Liver (tissue), 9 donors: ENCODE results near the gene CCDC33. TPM values are rescaled to one million over a fixed set of nuclear protein-coding genes. Genes with fewer than 3 reads are reported as not detected.

Experiments used
- DNase-seq: peaks from one replicate; pipeline ENCODE4 v3.0.0-alpha.2; 2017; ENCODE audit warnings: low spot score
- H3K27ac ChIP-seq, 2 donors: one replicate each; pipeline ENCODE4 v1.7.0; 2013; ENCODE audit warnings: inconsistent platforms in 2 of 2, low read length in 2 of 2, control low read depth in 1 of 2, low read depth in 1 of 2, mild to moderate bottlenecking in 1 of 2
- H3K27me3 ChIP-seq, 4 donors: one replicate each; pipeline versions ENCODE4 v1.6.1 to v1.7.0; 2013; ENCODE audit warnings: low read length in 3 of 4, inconsistent platforms in 1 of 4, mild to moderate bottlenecking in 1 of 4, moderate library complexity in 1 of 4; ENCODE audit not compliant: control insufficient read depth in 4 of 4, insufficient read depth in 4 of 4
- H3K36me3 ChIP-seq, 4 donors: one replicate each; pipeline versions ENCODE4 v1.6.1 to v1.7.0; 2013; ENCODE audit warnings: low read length in 3 of 4, mild to moderate bottlenecking in 3 of 4, low read depth in 1 of 4, moderate library complexity in 1 of 4; ENCODE audit not compliant: control insufficient read depth in 4 of 4, insufficient read depth in 3 of 4
- H3K4me1 ChIP-seq, 4 donors: one replicate each; pipeline versions ENCODE4 v1.6.1 to v1.7.0; 2013; ENCODE audit warnings: low read length in 3 of 4, mild to moderate bottlenecking in 3 of 4, moderate library complexity in 1 of 4; ENCODE audit not compliant: control insufficient read depth in 4 of 4, insufficient read depth in 4 of 4
- H3K4me3 ChIP-seq, 3 donors: one replicate each; pipeline versions ENCODE4 v1.6.1 to v1.7.0; 2013; ENCODE audit warnings: low read length in 3 of 3, control low read depth in 1 of 3, low read depth in 1 of 3, mild to moderate bottlenecking in 1 of 3
- H3K9ac ChIP-seq, 2 donors: one replicate each; pipeline ENCODE4 v1.7.0; 2013; ENCODE audit warnings: low read length in 2 of 2, mild to moderate bottlenecking in 2 of 2, moderate library complexity in 2 of 2, control low read depth in 1 of 2, low read depth in 1 of 2
- H3K9me3 ChIP-seq, 4 donors: one replicate each; pipeline versions ENCODE4 v1.6.1 to v1.7.0; 2013; ENCODE audit warnings: low read length in 3 of 4; ENCODE audit not compliant: control insufficient read depth in 4 of 4
- ATF3 ChIP-seq: IDR thresholded peaks from 2 replicates; pipeline ENCODE4 v1.6.1; 2016; ENCODE audit warnings: antibody characterized with exemption
- CTCF ChIP-seq: fragments of 150-350 bp; IDR thresholded peaks from 2 replicates; pipeline ENCODE4 v1.5.1; 2017; ENCODE audit warnings: improper control_type of control experiment, low read depth, low read length; ENCODE audit not compliant: missing input control
- EGR1 ChIP-seq, 2 donors: IDR thresholded peaks; 2 replicates each; pipeline ENCODE4 v1.6.1; 2016 to 2018; ENCODE audit warnings: antibody characterized with exemption in 2 of 2, low read depth in 2 of 2
- FOXA1 ChIP-seq: IDR thresholded peaks from 2 replicates; pipeline ENCODE4 v1.6.1; 2016; ENCODE audit warnings: antibody characterized with exemption
- FOXA2 ChIP-seq: IDR thresholded peaks from 2 replicates; pipeline ENCODE4 v1.6.1; 2016; ENCODE audit warnings: antibody characterized with exemption
- HNF4A ChIP-seq, 2 donors: conservative IDR thresholded peaks; 2 replicates each; pipeline ENCODE4 v1.6.1; 2016; ENCODE audit warnings: antibody characterized with exemption in 2 of 2, mild to moderate bottlenecking in 2 of 2
- HNF4G ChIP-seq: IDR thresholded peaks from 2 replicates; pipeline ENCODE4 v1.6.1; 2016; ENCODE audit warnings: antibody characterized with exemption
- JUND ChIP-seq, 2 donors: IDR thresholded peaks; 2 replicates each; pipeline ENCODE4 v1.6.1; 2016; ENCODE audit warnings: antibody characterized with exemption in 2 of 2
- MAX ChIP-seq: IDR thresholded peaks from 2 replicates; pipeline ENCODE4 v1.6.1; 2016; ENCODE audit warnings: antibody characterized with exemption
- RAD21 ChIP-seq, 2 donors: IDR thresholded peaks; 2 replicates each; pipeline ENCODE4 v1.6.1; 2016; ENCODE audit warnings: antibody characterized with exemption in 2 of 2, mild to moderate bottlenecking in 2 of 2
- REST ChIP-seq: IDR thresholded peaks from 2 replicates; pipeline ENCODE4 v1.6.1; 2016; ENCODE audit warnings: antibody characterized with exemption, mild to moderate bottlenecking
- RXRA ChIP-seq, 2 donors: IDR thresholded peaks; 2 replicates each; pipeline ENCODE4 v1.6.1; 2017 to 2018; ENCODE audit warnings: antibody characterized with exemption in 2 of 2, mild to moderate bottlenecking in 1 of 2
- SP1 ChIP-seq: IDR thresholded peaks from 2 replicates; pipeline ENCODE4 v1.6.1; 2018; ENCODE audit warnings: antibody characterized with exemption, mild to moderate bottlenecking
- TAF1 ChIP-seq: conservative IDR thresholded peaks from 2 replicates; pipeline ENCODE4 v1.6.1; 2016; ENCODE audit warnings: antibody characterized with exemption, mild to moderate bottlenecking
- ZBTB33 ChIP-seq: IDR thresholded peaks from 2 replicates; pipeline ENCODE4 v1.6.1; 2016; ENCODE audit warnings: antibody characterized with exemption
- WGBS: extraction: QIAGEN DNeasy Blood & Tissue Kit; methylation state at CpG from one replicate; pipeline ENCODE4 v1.1.7; 2013; 5-methylcytosine and 5-hydroxymethylcytosine counted together
- polyA plus RNA-seq, 2 donors: library from polyadenylated mRNA; stranded (reverse) in 1 of 2; unstranded in 1 of 2; fragments of 200-250 nt in 1 of 2; fragments of >200 nt in 1 of 2; fragmentation: Nextera tagmentation in 1 of 2; extraction: Ambion mirVana in 1 of 2; gene quantifications; one replicate each; pipeline versions ENCODE4 v1.2.1 to v1.2.3, GENCODE V29; 2013 to 2015
- total RNA-seq, 2 donors: library from RNA; depleted of rRNA; stranded (reverse); fragments of >200 nt; gene quantifications; one replicate each; pipeline ENCODE4 v1.2.3, GENCODE V29; 2014
- donor health status: healthy.
- donor health status: healthy.
- donor health status: healthy.
- donor health status: healthy.
- donor health status: healthy.

The CCDC33 gene
- total and polyA plus RNA-seq, 4 donors = not detected

GRCh38 chr15:74261685-74262084, 25.6 kb downstream of the CCDC33 start (continued):
- TF ChIP-seq RAD21 (IDR thresholded peaks at IDR 0.05) = no peak
- TF ChIP-seq SP1 = no peak
- no peak for TF ChIP-seq HNF4A (conservative IDR thresholded peaks at IDR 0.05)
- TF ChIP-seq ZBTB33 = no peak
- no peak for TF ChIP-seq MAX

GRCh38 chr15:74262151-74262550, 26.0 kb downstream of the CCDC33 start:
- H3K27me3 ChIP-seq = peaks cover 0 to under 1% (median 0%) of the 10 kb centered on the region in 4 donors

More at GRCh38 chr15:74262151-74262550, 26.0 kb downstream of the CCDC33 start:
- H3K4me1 ChIP-seq = no peaks in the 10 kb centered on the region
- H3K27ac ChIP-seq = no peak overlapping the region
- TF ChIP-seq CTCF = no peak
- TF ChIP-seq FOXA2 = no peak
- TF ChIP-seq HNF4G = no peak
- no peak for TF ChIP-seq HNF4A (conservative IDR thresholded peaks at IDR 0.05)
- no peak for TF ChIP-seq FOXA1
- no peak for TF ChIP-seq EGR1 (IDR thresholded peaks at IDR 0.05; ENCODE audit: low read depth in 2 of 2)
- no peak for TF ChIP-seq ZBTB33
- no peak for TF ChIP-seq RXRA (IDR thresholded peaks at IDR 0.05)
- TF ChIP-seq REST = no peak
- no peak for TF ChIP-seq RAD21 (IDR thresholded peaks at IDR 0.05)
- TF ChIP-seq JUND (IDR thresholded peaks at IDR 0.05) = no peak
- no peak for TF ChIP-seq TAF1
- no peak for TF ChIP-seq ATF3
- H3K9ac ChIP-seq = no peak overlapping the region
- no peak for DNase-seq
- 82% methylated on average over 2 of the region's 2 CpGs for WGBS
- no peaks in the 10 kb centered on the region for H3K9me3 ChIP-seq
- H3K4me3 ChIP-seq = no peak overlapping the region
- H3K36me3 ChIP-seq = no peaks in the 10 kb centered on the region
